HFF-Myc (cell line): ENCODE results near the gene KNG1.
A peak's percentile ranks its signal among the peaks of the same experiment; 100 is the strongest.

Experiments used
- DNase-seq: peaks from one replicate; pipeline ENCODE4 v3.0.0-alpha.2; 2011; ENCODE audit warnings: low read depth; ENCODE audit errors: extremely low read depth
- H3K4me3 ChIP-seq: replicated peaks from 2 replicates; pipeline ENCODE4 v1.5.1; 2011; ENCODE audit warnings: low read depth, mild to moderate bottlenecking, control low read depth, low read length
- TF ChIP-seq, protein P1 (sequence below): IDR thresholded peaks from 2 replicates; pipeline ENCODE4 v1.5.1; 2012; ENCODE audit warnings: mild to moderate bottlenecking, low read depth, low read length, control low read depth; ENCODE audit errors: missing control alignments

KNG1 gene

DNA sequence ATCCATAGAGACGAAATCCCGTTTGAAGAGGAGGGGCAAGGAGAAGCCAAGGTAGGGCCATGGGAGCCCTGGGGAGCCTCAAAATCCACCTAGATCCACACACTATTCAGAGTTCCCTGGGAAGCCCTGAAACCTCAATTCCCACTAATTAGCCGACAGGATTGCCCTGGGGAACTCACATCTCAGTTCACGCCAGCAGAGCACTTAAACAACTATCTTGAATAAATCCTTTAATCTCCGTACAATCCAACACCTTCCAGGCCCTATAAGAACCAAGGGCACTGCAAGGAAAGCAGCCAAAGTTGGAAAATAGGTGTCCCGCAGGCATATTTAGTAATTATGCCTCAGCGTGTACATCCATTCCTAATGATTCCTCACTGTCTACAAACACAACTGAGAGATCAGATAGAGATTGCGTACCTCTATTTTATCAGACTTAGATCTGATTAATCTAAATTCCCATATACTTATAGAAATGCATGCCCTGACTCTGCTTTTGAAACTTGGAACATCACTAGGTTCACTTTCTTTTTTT, 40.6 kb downstream of the KNG1 start:
- no peak for DNase-seq
- TF ChIP-seq, protein P1, sequence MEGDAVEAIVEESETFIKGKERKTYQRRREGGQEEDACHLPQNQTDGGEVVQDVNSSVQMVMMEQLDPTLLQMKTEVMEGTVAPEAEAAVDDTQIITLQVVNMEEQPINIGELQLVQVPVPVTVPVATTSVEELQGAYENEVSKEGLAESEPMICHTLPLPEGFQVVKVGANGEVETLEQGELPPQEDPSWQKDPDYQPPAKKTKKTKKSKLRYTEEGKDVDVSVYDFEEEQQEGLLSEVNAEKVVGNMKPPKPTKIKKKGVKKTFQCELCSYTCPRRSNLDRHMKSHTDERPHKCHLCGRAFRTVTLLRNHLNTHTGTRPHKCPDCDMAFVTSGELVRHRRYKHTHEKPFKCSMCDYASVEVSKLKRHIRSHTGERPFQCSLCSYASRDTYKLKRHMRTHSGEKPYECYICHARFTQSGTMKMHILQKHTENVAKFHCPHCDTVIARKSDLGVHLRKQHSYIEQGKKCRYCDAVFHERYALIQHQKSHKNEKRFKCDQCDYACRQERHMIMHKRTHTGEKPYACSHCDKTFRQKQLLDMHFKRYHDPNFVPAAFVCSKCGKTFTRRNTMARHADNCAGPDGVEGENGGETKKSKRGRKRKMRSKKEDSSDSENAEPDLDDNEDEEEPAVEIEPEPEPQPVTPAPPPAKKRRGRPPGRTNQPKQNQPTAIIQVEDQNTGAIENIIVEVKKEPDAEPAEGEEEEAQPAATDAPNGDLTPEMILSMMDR = no peak
- no peak overlapping the region for H3K4me3 ChIP-seq

DNA sequence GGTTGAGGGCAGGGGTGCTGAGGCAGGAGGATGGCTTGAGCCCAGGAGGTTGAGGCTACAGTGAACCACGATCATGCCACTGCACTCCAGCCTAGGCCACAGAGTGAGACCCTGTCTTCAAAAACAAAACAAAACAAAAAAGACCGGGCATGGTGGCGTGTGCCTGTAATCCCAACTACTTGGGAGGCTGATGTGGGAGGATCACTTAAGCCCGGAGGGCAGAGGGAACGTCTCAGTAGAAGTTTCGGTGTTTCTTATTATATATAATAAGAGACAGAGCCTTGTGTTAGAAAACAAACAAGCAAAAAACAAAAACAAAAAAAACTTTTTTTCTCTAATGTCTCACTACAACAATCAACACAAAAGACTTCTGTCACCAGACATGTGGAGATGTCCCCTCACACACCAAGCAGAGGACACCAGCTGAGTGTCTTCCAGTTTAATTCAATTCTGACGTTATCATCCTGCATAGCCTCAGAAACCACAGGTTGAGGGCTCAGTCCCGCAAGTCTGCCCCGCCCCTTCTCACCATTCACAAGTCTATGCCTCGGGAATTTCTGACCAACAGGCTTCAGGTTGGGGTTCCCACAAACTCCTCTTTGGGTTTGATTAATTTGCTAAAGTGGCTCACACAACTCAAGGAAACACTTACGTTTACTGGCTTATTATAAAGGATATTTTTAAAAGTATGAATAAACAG, 42.2 kb downstream of the KNG1 start:
- H3K4me3 ChIP-seq = no peak overlapping the region
- no peak for DNase-seq
- TF ChIP-seq, protein P1 = no peak

DNA sequence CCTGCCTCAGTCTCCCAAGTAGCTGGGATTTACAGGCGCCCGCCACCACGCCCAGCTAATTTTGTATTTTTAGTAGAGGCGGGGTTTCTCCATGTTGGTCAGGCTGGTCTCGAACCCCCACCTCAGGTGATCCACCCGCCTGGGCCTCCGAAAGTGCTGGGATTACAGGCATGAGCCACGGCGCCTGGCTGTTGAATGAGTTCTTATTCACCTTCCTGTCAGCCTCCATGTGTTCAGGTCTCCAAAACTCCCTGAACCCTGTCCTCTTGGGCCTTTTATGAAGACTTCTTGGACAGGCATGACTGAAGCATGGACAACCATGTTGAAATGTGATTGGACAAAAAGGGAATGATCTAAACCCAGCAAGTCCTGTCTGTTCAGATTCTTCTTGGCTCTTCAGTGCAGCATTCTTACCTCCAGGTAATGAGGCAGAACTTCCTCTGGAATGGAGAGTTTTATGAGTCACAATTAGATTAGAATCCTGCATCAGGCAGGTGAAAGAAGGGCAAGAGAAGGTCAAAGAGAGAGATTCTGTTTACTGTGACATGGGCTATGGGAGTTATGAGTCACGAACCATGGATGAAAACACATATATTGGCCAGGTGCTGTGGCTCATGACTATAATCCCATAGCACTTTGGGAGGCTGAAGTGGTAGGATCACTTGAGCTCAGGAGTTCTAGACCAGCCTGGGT, 43.1 kb downstream of the KNG1 start:
- TF ChIP-seq, protein P1 = no peak
- H3K4me3 ChIP-seq = no peak overlapping the region
- DNase-seq = no peak

DNA sequence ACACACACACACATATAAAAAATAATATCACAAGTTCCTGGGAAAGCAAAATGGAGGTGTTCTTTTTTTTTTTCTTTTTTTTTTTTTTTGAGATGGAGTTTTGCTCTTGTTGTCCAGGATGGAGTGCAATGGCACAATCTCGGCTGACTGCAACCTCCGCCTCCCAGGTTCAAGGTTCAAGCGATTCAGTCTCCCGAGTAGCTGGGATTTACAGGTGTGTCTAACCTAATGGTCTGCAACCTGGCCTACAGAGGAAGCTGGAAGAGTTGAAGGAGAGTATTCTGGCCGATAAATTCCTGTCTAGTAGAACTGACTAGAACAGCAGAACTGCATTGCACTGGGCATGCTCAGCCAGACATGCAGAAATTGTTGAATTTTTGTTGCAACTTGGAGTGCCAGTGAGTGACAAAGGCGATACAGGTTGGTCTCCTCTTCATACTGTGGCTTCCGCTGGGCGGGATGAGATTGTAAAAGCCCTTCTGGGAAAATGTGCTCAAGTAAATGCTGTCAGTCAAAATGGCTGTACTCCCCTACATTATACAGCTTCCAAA, 43.8 kb downstream of the KNG1 start:
- no peak for DNase-seq
- TF ChIP-seq, protein P1 = no peak

DNA sequence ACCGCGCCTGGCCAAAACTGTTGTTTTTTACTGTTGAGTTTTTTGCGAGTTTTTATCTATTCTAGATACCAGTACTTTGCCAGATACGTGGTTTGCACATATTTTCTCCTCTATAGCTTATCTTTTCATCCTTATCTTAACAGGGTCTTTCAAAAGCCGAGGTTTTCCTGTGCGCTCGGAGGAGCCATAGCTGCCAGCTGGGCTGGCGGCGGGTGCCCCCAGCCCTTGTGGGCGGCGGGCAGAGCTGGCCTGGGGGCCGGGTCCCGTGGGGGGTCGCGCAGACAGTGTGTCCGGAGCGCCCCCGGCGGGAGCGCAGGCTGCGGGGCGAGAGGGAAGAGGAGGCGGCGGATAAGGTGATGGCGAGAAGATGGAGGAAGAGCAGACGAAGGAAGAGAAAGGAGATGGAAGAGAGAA, 55.1 kb downstream of the KNG1 start:
- DNase-seq = no peak
- peak overlapping the region; percentile 41 for H3K4me3 ChIP-seq
- TF ChIP-seq, protein P1 = no peak

More for the DNA sequence above, 43.8 kb downstream of the KNG1 start:
- H3K4me3 ChIP-seq = no peak overlapping the region

DNA sequence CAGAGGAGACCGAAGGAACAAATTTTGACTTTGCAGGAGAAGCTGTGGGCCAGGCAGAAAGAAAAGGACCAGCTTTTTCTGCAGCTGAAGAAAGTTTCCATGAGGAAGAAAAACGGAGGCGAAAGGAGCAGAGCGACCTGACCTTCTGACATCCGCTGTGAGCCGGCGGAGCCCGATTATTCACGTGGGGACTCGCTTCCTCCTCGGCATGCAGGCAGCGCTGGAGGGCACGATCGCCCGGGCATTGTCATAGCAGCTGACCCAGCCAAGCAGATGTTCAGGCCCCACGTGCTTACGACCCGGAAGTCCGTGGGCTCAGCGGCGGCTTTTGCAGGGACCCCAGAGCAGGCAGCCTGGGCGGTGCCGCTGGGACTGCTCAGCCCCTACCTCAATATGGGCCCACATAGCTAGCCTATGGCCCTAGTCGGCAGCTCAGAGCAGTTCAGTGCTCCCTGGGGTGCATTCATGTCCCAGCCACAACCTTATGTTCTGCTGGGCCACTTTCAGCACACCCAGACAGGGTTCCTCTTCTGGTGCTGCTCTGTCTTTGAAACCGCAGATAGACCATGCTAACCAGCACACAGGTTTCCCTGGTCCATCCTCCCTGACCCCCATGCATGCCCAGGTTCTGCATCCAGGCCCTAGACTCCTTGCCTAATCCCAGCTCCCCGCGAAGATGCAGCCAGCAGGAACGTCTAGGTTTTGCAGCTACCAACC, 55.7 kb downstream of the KNG1 start:
- TF ChIP-seq, protein P1 = no peak
- no peak for DNase-seq
- H3K4me3 ChIP-seq = peak overlapping the region; percentile 41
